ENCODE data around the gene CDK11B. TPM values are rescaled to one million over a fixed set of nuclear protein-coding genes. Genes with fewer than 3 reads are reported as not detected.
"Not testable (repeated sequence)": the region's sequence is repeated elsewhere in the genome, so short reads cannot be mapped to it uniquely, and the experiment has no call there.

CDK11B gene
- total and polyA plus RNA-seq, 7 experiments from 2014 or later, result 11.8 to 45.4 (median 33.9) TPM

DNA sequence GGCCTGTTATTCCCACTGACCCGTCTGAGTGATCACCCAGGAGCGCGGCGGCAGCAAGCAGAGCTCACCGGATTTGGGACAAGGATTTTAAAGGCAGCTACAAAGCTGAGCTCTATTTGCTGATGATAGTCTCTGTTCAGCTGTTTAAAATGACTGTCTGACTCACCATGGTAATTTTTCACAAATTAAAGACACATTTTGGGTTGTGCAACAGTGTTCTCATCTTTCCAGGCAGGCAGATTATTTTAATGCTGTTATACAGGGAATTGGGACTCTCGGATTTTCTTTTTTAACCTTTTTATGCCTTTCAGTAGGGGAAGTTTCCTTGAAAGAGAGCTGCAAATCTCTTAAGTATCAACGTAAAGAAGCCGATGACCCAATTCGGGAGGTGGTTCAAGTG, 3.6 kb upstream of the CDK11B start:
- H3K4me3 ChIP-seq (ENCODE audit: low read length); H3K27ac ChIP-seq (ENCODE audit: low read depth, low read length); CTCF ChIA-PET; H3K4me1 ChIP-seq (ENCODE audit: control insufficient read depth in 2 of 2, insufficient read depth in 2 of 2, low read length in 2 of 2); H3K27me3 ChIP-seq (ENCODE audit: control insufficient read depth in 2 of 2, insufficient read depth in 2 of 2, low read length in 2 of 2); H3K9me3 ChIP-seq (ENCODE audit: control insufficient read depth in 2 of 3, low read length in 3 of 3); POLR2A ChIA-PET; H3K27me3 Mint-ChIP-seq; intact Hi-C loops (cut with micrococcal nuclease); DNase-seq; H3K9me3 Mint-ChIP-seq; H3K4me3 Mint-ChIP-seq; H3K36me3 Mint-ChIP-seq; ATAC-seq: not testable (repeated sequence)
- peak overlapping the region in 2 of 9 donors; percentile 69 to 83 for H3K27ac Mint-ChIP-seq
- H3K4me1 Mint-ChIP-seq, result peaks cover 5 to 12% (median 6%) of the 10 kb centered on the region in 7 donors
- peaks cover 0 to 20% (median 17%) of the 10 kb centered on the region in 3 experiments for H3K36me3 ChIP-seq (ENCODE audit: control insufficient read depth in 2 of 3, insufficient read depth in 3 of 3, low read length in 3 of 3)

GRCh38 chr1:1648265-1648664, 10.5 kb downstream of the CDK11B start:
- H3K9me3 Mint-ChIP-seq; H3K27ac ChIP-seq (ENCODE audit: low read depth, low read length); DNase-seq; H3K4me1 ChIP-seq (ENCODE audit: control insufficient read depth in 2 of 2, insufficient read depth in 2 of 2, low read length in 2 of 2); H3K4me3 ChIP-seq (ENCODE audit: low read length); POLR2A ChIA-PET; H3K4me3 Mint-ChIP-seq; intact Hi-C loops (cut with micrococcal nuclease); H3K27me3 ChIP-seq (ENCODE audit: control insufficient read depth in 2 of 2, insufficient read depth in 2 of 2, low read length in 2 of 2); H3K27me3 Mint-ChIP-seq; ATAC-seq; H3K4me1 Mint-ChIP-seq; H3K9me3 ChIP-seq (ENCODE audit: control insufficient read depth in 2 of 3, low read length in 3 of 3): not testable (repeated sequence)
- H3K36me3 Mint-ChIP-seq, result peaks cover 22 to 52% (median 36%) of the 10 kb centered on the region in 5 donors
- CTCF ChIA-PET, result interaction anchor here (0.6 kb wide), 1 partner anchor 124 kb away, joined by 3 read pairs; no protein-coding TSS in a partner anchor
- H3K27ac Mint-ChIP-seq, result peak overlapping the region in 2 of 9 donors; percentile 3 to 53
- peaks cover 0 to 48% (median 23%) of the 10 kb centered on the region in 3 experiments for H3K36me3 ChIP-seq (ENCODE audit: control insufficient read depth in 2 of 3, insufficient read depth in 3 of 3, low read length in 3 of 3)

GRCh38 chr1:1647567-1648241, 11.1 kb downstream of the CDK11B start:
- H3K4me1 Mint-ChIP-seq; H3K27ac ChIP-seq (ENCODE audit: low read depth, low read length); H3K4me3 Mint-ChIP-seq; H3K9me3 Mint-ChIP-seq; POLR2A ChIA-PET; H3K4me1 ChIP-seq (ENCODE audit: control insufficient read depth in 2 of 2, insufficient read depth in 2 of 2, low read length in 2 of 2); H3K27me3 Mint-ChIP-seq; H3K27me3 ChIP-seq (ENCODE audit: control insufficient read depth in 2 of 2, insufficient read depth in 2 of 2, low read length in 2 of 2); ATAC-seq; intact Hi-C loops (cut with micrococcal nuclease); H3K9me3 ChIP-seq (ENCODE audit: control insufficient read depth in 2 of 3, low read length in 3 of 3); H3K4me3 ChIP-seq (ENCODE audit: low read length); DNase-seq: not testable (repeated sequence)
- H3K36me3 ChIP-seq (ENCODE audit: control insufficient read depth in 2 of 3, insufficient read depth in 3 of 3, low read length in 3 of 3), result peaks cover 0 to 42% (median 23%) of the 10 kb centered on the region in 3 experiments
- CTCF ChIA-PET, result interaction anchor here (0.6 kb wide), 1 partner anchor 124 kb away, joined by 3 read pairs; no protein-coding TSS in a partner anchor
- Mint-ChIP-seq H3K27ac (peak overlapping the region in 1 of 9 donors; percentile 3), H3K36me3 (peaks cover 22 to 52% (median 36%) of the 10 kb centered on the region in 5 donors)

- Mint-ChIP-seq H3K36me3 (peaks cover 11 to 39% (median 27%) of the 10 kb centered on the region in 5 donors), H3K27ac (peak overlapping the region in 1 of 9 donors; percentile 9)
- H3K27ac ChIP-seq (ENCODE audit: low read depth, low read length); H3K4me1 ChIP-seq (ENCODE audit: control insufficient read depth in 2 of 2, insufficient read depth in 2 of 2, low read length in 2 of 2); H3K4me3 ChIP-seq (ENCODE audit: low read length); H3K9me3 ChIP-seq (ENCODE audit: control insufficient read depth in 2 of 3, low read length in 3 of 3); H3K4me3 Mint-ChIP-seq; POLR2A ChIA-PET; intact Hi-C loops (cut with micrococcal nuclease); H3K9me3 Mint-ChIP-seq; H3K4me1 Mint-ChIP-seq; DNase-seq; ATAC-seq; CTCF ChIA-PET; H3K27me3 ChIP-seq (ENCODE audit: control insufficient read depth in 2 of 2, insufficient read depth in 2 of 2, low read length in 2 of 2); H3K27me3 Mint-ChIP-seq: not testable (repeated sequence)
- peaks cover 0 to 28% (median 10%) of the 10 kb centered on the region in 3 experiments for H3K36me3 ChIP-seq (ENCODE audit: control insufficient read depth in 2 of 3, insufficient read depth in 3 of 3, low read length in 3 of 3)
Observed at GRCh38 chr1:1646326-1646725, 12.5 kb downstream of the CDK11B start.

GRCh38 chr1:1640711-1641461, 17.9 kb downstream of the CDK11B start:
- intact Hi-C loops (cut with micrococcal nuclease); CTCF ChIA-PET; POLR2A ChIA-PET; H3K27me3 ChIP-seq (ENCODE audit: control insufficient read depth in 2 of 2, insufficient read depth in 2 of 2, low read length in 2 of 2); DNase-seq; H3K27ac ChIP-seq (ENCODE audit: low read depth, low read length); H3K9me3 ChIP-seq (ENCODE audit: control insufficient read depth in 2 of 3, low read length in 3 of 3); H3K4me1 Mint-ChIP-seq; H3K27me3 Mint-ChIP-seq; H3K36me3 Mint-ChIP-seq; H3K9me3 Mint-ChIP-seq; H3K4me3 Mint-ChIP-seq; H3K4me3 ChIP-seq (ENCODE audit: low read length); ATAC-seq; H3K27ac Mint-ChIP-seq; H3K4me1 ChIP-seq (ENCODE audit: control insufficient read depth in 2 of 2, insufficient read depth in 2 of 2, low read length in 2 of 2): not testable (repeated sequence)
- H3K36me3 ChIP-seq (ENCODE audit: control insufficient read depth in 2 of 3, insufficient read depth in 3 of 3, low read length in 3 of 3), result peaks cover 0 to 14% (median 0%) of the 10 kb centered on the region in 3 experiments

GRCh38 chr1:1640081-1640480, 18.7 kb downstream of the CDK11B start:
- H3K36me3 Mint-ChIP-seq; POLR2A ChIA-PET; H3K4me3 ChIP-seq (ENCODE audit: low read length); H3K27me3 ChIP-seq (ENCODE audit: control insufficient read depth in 2 of 2, insufficient read depth in 2 of 2, low read length in 2 of 2); H3K27me3 Mint-ChIP-seq; H3K4me1 Mint-ChIP-seq; H3K9me3 Mint-ChIP-seq; ATAC-seq; H3K27ac ChIP-seq (ENCODE audit: low read depth, low read length); H3K4me1 ChIP-seq (ENCODE audit: control insufficient read depth in 2 of 2, insufficient read depth in 2 of 2, low read length in 2 of 2); H3K4me3 Mint-ChIP-seq; H3K27ac Mint-ChIP-seq; DNase-seq; intact Hi-C loops (cut with micrococcal nuclease); CTCF ChIA-PET; H3K9me3 ChIP-seq (ENCODE audit: control insufficient read depth in 2 of 3, low read length in 3 of 3): not testable (repeated sequence)
- peaks cover 0 to 14% (median 0%) of the 10 kb centered on the region in 3 experiments for H3K36me3 ChIP-seq (ENCODE audit: control insufficient read depth in 2 of 3, insufficient read depth in 3 of 3, low read length in 3 of 3)

Measured in naive thymus-derived CD4-positive, alpha-beta T cell (primary cell).